Measurements from ENCODE around the gene PEAR1.

DNA sequence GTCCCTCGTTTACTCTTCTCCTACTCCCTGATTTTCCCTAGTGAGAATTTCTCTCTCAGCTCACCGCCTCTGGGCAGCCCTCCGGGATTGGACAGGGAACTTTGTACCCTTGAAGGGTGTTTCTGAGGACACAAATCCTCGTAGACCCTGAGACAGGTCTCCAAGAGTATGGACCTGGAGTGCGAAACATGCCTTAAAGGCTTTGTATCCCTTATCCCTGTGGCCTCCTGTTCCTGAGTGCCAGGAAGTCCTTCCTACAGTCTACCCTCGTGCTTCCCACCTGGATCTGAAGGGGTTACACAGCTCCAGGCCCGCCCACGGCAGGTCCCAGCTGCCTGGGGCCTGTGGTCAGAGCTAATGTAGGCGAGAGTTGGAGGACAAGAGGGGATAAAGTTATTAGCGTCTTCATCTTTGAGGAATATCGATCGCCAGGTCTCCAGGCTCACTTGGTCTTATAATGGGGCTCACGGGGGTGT lies 7.6 kb upstream of the PEAR1 start:
- TF ChIP-seq, protein P1, sequence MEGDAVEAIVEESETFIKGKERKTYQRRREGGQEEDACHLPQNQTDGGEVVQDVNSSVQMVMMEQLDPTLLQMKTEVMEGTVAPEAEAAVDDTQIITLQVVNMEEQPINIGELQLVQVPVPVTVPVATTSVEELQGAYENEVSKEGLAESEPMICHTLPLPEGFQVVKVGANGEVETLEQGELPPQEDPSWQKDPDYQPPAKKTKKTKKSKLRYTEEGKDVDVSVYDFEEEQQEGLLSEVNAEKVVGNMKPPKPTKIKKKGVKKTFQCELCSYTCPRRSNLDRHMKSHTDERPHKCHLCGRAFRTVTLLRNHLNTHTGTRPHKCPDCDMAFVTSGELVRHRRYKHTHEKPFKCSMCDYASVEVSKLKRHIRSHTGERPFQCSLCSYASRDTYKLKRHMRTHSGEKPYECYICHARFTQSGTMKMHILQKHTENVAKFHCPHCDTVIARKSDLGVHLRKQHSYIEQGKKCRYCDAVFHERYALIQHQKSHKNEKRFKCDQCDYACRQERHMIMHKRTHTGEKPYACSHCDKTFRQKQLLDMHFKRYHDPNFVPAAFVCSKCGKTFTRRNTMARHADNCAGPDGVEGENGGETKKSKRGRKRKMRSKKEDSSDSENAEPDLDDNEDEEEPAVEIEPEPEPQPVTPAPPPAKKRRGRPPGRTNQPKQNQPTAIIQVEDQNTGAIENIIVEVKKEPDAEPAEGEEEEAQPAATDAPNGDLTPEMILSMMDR (conservative IDR thresholded peaks at IDR 0.05; ENCODE audit: low read depth, low read length): no peak
- TF ChIP-seq EZH2phosphoT487 (IDR thresholded peaks at IDR 0.05; ENCODE audit: borderline replicate concordance, low read length) (no peak), EZH2 (IDR thresholded peaks at IDR 0.05; ENCODE audit: low read length, unreplicated experiment) (no peak)
